ENCODE data around the gene DSG3.

Gene DSG3

DNA sequence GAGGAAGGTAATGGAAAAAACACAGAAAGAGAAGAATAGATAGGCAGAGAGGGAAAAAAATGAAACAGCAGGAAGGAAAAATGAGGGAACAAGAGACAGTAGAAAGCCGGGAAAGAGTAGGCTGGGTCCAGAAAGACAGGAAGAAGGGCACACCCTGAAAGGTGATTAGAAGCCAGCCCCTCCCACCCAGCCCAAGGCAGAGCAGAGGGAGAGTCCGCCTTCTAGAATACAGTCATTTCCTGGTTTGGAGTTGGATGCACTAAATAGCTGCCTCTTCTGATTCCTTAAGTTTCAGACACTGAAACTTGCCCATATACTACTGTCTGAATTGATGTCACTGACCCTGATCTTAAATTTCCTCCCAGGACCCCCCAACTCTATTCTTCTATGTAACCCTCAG, 17.9 kb upstream of the DSG3 start:
- no peak for DNase-seq

DNA sequence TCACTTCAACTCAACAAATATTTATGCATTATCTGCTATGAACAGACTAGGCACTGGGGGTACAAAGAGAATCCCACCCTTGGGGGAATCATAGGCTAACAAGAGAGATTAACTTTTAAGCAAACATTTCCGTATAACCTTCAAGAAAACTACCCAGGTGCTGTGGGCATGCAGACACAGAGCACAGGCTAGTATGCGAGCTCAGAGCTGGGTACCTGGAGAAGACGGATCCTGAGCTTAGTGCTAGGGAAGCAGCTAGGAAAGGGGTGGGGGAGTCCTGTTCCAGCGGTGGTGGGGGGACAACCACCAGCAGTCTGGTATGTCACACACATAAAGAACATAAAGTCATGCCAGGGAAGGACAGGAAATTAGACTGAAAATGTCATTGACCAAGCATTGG, 17.5 kb upstream of the DSG3 start:
- no peak for DNase-seq

DNA sequence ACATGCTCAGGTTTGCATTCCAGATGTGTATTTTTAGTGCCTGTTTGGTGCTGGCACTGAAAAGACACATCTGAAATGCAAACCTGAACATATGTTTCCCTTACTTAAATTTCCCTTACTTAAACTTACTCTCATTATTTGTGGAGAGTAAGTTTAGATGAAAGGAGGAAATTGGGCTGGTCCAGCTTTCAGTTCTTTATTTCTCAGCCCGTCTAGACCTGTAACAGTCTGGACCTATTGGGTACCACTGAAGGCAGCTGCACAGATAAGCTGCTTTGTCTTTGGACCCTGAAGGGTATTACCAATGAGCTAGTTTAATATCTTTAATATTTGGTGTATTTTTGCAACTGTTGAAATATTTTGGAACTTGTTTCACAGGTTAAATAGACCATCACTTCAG, 17.0 kb upstream of the DSG3 start:
- DNase-seq = no peak

DNA sequence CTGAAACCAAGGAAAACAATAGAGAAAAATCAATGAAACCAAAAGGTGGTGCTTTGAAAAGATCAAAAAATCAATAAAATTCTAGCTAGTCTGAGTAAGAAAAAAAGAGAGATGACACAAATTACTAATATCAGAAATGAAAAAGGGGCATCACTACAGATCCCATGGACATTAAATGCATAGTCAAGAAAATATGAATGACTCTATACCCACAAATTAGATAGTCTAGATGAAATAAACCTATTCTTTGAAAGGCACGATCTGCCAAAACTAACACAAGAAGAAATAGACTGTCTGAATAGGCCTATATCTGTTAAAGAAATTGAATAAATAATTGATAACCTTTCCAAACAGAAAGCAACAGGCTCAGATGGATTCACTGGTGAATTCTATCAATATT, 15.2 kb upstream of the DSG3 start:
- no peak for DNase-seq

DNA sequence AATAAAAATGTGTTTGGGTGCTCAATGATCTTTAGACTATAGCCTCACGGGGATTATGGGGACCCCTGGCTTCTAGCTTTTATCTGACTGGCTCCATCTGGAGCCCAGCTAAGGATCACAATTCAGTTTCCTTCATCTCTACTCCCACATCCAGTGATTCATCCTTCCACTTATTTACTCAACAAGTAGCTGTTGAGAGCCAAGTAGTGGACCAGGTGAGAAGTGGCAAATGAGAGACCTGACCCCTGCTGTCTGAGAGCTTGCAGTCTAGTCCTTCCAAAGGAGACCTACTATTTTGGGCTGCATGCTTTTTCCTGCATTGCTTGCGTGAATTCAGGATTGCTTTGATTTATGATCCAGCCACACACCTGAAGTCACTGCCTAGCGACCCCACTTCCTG, 10.7 kb upstream of the DSG3 start:
- DNase-seq = no peak

DNA sequence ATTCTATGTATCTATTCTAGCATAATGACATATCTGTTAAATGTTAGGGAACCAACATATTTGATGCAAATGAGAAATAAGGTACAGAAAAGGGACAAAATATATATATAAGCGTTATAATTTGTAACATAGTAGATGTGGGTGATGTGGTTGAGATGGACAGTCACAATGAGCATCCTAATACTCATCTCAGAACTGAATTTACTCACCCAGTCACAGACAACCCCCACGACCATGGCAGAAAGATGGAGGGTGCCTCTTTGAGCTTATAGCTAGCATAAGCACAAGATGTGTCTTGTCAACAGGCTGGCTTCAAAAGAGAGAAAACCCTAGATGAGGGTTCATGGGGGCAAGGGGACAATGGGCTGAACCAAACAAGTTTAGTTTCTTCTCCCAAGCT, 9.1 kb upstream of the DSG3 start:
- DNase-seq = no peak

DNA sequence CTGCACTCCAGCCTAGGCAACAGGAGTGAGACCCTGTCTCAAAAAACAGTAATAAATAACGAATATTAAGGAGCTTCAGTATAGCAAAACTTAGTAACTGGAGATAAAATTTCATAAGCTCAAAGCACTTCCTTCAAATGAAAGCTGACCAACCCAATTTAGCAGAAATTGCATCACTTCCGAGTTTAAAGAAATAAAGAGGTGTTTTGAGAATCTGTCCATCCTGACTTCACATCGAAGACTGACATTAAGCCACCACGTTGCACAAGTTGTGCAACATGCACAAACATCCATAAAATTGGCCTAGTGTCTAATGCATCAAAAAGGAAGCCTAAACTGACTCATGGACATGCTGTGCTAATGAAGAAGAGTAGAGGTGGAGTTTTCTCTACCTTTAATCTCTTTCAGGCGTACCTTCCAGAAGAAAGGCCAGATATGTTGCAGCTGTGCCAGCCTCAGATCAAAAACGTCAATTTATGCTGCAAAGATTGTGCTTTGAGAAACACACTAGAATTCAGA, 7.7 kb upstream of the DSG3 start:
- DNase-seq = no peak

DNA sequence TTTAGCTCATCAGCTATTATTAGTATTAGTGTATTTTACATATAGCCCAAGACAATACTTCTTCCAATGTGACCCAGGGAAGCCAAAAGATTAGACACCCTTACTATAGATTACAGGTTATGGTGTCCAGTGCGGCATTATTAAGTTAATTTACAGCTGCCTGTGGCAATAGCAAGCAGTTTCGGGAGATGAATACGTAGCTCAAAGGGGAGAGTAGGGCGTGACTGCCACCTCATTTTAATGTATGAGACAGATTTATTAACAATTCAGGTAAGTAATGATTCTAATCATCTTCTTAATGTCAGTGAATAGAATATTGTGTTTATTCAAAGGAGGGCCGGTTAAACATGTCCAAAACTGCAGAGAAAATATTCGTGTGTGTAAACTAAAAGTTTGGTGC, 6.8 kb upstream of the DSG3 start:
- DNase-seq = no peak

DNA sequence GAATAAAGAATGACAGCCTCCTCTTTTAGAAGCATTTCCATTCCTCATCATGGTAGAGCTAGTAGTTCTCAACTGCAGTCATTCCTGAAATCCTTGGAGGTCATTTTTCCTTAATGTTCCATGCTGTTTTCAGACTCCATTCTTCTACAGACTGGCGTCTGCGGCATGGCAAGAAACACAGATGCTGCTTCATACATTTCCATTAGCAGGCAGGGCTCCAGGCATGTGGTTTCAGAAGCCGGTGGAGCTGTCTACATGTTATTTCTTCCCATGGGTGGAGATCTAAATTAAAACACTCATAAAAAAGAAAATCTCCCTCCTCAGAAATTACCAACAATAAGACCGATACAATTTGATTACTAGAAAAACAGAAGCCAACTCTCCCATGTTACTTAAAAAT, 6.0 kb upstream of the DSG3 start:
- DNase-seq = no peak

DNA sequence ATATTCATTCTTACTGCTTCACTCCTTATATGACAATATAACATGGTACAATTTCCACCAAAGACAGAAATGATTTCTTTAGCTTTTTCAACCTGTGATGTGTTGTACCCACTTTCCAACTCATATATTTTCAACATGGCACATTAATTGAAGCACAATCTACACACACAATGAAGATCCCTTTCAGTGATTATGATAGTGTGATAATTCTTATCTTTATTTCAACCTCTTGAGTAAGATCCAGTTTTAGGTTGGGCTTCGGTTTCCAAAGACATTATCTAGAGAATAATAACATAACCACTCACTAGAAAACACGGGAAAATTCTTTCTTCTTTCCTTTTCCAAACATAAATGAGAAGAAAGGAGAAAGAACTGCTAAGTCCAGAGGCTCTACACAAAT, 3.4 kb upstream of the DSG3 start:
- no peak for DNase-seq

DNA sequence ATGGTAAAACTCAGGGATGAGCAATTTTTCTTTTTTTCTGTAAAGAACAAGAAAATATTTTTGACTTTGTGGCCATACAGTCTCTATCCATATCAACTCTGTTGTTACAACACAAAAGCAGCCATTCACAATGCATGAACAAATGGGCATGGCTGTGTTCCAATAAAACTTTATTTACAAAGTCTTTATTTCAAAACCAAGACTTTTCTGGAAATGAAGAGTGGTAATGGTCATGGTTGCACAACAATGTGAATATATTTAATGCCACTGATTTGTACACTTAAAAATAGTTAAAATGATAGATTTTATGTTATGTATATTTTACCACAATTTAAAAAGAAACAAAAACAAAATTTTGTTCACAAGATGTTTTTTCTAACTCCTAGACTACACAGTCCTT, 1.6 kb upstream of the DSG3 start:
- no peak for DNase-seq

DNA sequence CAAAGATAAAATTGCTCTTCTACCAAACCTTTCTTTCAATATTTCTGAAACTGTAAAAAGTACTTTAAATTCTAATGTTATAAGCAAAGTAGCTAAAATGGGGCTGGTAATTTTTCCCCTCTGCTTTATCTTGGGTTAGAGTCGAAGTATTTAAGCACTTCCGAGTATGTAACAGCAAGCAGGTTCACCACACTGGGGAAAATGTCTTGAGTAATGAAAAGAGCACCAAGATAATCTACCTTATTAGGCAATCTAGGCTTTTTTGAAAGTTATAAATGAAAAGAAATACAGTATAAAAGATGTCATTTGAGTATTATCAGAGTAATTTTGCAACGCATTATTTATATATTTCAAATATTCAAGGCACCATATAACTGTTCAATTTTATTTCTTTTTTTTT, 687 bp upstream of the DSG3 start:
- no peak for DNase-seq

DNA sequence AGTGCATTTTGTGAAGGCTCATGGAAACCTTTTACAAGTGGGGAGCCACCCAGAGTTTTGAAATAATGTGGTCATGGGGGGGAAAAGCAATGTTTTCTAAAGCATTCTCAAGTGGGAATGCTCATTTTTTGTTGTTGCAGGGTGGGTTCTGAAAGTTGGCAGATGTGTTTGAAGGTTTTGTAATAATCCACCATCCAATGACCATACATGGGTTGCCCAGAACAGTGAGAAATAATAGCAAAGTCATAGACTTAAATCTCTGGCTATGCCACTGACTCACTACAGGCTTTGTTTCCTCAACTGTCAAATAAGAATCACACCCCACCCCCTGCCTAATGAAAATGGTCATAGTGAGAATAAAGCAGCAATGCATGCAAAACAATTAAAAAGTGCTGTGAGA, 2.9 kb downstream of the DSG3 start:
- no peak for DNase-seq

DNA sequence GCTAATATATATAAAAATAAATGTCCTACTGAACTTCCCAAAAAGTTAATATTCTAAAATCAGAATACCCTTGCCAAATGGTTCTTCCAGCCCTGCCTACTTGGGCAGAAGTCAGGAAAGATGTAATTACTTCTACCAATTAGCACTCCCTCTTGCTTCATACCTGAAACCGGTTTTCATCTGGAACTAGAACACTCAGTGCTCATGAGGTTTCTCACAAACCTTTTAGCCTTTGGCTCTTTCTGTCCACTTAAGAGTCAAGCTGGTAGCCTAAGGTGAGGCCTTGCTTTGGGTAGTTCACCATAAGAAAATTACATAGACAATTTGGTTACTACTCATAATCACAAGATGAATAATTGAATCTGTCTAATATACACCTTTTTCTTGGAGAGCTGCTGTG, 4.1 kb downstream of the DSG3 start:
- no peak for DNase-seq

DNA sequence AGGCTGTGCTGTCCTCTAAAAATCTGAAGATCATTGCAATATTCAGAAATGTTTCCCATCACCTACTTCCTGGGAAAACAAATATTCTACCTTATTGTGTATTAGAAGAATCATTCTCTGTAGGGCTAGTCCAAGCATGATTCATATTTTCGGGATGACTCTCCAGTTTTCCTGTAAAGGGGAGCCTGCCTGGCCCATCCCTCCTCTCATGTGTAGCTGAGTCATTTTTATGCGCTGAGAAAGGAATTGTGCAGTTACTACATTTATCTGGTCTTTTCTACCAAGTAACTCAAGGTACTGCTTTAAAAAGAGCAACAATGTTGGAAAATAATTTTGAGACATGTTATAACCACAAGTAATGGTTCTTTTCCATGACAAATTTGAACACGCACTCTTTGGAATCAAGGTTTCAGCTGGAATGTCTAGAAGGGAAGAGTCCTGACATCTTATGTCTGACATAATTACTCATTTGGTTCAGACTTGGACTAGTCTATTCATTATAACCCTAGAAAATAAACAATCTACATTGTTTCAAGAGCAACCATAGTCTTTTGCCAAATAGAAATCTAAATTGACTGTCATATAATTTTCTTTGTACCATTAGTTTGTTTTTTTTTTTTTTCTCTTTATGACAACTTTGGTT, 6.6 kb downstream of the DSG3 start:
- no peak for DNase-seq

DNA sequence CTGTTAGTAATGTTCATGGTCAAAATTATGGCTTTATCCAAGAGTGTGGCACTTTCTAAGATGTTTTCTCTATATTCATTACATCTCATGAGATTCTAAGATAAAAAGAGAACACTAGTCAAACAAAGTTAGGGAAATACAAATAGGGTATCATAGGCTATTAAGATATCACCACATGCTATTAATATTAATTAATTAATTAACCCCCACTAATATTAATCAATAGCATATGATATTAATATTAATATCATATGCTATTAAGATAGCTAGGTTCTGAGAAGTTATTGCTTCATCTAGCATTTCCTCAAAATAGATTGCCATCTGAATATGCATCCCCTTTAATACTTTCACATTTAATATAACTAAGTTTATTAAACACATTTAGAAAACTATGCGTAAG, 22.1 kb downstream of the DSG3 start:
- DNase-seq = no peak

DNA sequence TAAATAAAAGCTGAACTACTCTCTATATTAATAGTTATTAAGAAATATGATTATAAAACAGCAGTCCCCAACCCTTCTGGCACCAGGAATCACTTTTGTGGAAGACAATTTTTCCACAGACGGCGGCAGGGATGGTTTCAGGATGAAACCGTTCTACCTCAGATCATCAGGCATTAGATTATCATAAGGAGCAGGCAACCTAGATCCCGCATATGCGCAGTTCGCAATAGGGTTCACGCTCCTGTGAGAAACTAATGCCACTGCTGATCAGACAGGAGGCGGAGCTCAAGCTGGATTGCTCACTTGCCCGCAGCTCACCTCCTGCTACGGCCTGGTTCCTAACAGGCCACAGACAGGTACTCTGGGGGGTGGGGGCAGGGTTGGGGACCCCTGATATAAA, 31.1 kb downstream of the DSG3 start:
- DNase-seq = no peak

DNA sequence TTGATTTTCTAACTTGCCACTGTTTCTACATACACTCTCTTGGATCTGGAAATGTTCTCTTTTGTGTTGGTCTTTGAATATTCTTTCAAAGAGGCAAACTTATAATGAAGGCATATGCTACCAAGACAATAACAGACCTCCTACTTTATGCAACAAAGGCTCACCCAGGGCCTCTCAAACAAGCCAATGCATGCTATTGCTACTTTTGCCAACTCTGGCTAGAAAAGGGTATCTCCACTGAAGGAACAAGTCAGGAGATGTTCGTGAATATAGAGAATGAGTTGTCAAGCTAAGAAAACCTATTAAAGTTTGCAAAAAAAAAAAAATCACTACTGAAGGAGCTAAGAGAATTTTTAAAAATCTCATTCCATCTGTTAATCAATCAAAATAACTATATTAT, 34.5 kb downstream of the DSG3 start:
- no peak for DNase-seq

DNA sequence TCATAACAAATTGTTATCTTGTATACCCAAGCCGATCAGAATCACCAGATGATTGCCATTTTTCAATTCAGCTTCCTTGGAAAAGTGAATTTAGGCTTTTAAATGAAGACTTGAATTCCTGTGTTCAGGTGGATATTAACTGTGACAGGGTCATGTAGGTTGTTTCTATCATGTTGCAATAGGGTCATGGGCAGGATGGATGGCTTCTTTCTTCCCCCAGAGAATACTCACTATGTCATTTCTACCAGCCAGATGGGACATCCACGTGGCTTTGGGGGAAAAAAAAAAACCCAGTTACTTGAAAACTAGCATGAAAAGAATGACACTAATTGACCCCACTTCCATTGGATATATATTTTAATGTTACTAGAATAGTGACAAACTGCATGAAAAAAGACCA, 35.9 kb downstream of the DSG3 start:
- no peak for DNase-seq

DNA sequence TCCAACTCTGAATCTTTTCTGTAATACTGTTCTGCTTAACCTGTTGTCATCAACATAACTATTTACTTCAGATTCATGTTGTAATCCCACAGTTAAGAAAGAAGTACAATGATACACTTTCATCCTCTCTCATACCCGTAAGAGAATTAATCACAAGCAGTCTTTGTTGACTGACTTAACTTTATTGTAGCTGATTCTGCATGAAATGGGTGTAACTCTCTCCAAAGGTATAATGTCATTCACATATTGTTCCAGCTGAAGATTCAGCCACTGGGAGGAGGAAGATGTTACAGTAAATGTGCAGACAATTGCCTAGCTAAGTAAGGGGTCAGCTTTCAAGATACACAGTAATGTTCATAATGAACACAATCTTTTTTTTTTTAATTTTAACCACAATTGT, 36.9 kb downstream of the DSG3 start:
- no peak for DNase-seq

DNA sequence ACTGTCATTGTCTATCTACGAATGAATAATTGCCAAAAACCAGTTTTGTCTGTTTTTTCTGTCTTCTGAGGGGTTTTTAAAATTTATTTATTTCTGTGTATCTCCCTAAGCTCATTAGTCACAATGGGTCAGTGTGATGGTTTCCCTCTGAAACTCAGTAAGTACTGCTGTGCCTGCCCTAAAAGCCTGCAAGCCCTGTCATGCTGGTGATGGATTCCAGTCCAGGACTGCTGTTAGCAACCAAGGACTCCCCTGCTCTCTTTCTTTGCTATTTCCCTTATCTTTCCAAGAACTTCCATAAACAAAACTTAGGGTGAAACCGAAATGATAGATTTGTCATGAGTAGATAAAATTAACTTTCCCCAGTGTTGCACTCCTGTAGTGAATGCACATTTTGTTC, 38.6 kb downstream of the DSG3 start:
- no peak for DNase-seq

DNA sequence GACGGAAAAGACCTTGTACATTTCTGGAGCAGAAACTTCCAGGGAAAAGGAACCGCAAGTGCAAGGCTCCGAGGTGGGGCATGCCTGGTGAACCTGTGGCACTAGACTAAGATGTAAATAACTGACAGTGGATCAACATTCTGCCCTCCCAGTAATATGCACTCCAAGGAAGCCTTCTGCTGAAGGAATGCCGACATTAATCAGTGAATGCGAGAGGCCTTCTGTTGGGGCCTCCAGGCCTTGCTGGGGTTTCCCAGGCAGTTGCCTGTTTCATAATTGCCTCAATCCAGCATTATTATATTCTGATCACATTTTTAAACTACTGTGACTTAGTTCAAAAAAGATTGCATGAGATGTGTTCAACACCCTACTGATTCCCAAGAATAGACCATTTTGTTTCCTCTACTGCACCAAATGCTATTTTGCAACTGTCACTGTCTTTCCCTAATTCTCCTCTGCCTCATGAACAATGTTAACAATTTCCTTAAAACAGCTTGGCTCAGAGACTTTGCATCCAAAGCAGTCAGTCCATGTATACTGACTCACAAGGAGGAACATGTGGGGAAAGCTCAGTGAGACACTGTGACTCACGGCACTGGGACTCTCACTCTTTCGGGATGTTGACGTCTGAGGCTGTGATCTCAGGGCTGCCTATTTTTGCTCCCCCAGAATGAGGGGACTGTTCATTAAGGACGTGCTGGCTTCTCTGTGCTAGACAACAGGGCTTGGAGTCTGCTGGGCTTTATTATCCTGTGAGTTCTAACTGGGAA, 39.9 kb downstream of the DSG3 start:
- DNase-seq = peak in 10 of 56 donors; percentile 2 to 62 (median 26)

DNA sequence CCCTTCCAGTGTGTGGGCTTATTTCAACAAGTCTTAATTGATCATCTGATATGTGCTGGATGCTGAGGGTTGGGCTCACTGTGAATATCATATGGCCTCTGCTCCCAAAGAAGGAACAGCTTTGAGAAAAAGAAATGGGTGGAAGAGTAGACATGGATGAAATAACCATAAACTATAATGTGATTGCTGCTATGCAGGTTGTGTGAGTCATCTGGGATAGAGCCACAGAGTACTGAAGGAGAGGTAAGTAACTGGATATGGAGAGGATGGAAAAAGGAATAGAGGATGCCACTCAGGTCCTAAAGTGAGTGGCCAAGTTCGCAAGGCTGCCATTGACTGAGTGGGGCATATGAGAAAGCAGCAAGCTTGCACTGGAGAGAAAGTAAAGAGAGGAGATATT, 41.8 kb downstream of the DSG3 start:
- DNase-seq = no peak
